HL-60 (cell line): ENCODE measurements around the gene CGRRF1.

ENCODE experiments used
- DNase-seq, 2 experiments: peaks; one replicate each; pipeline ENCODE4 v3.0.0-alpha.2; 2010 to 2020; ENCODE audit warnings: low read depth in 1 of 2, low spot score in 1 of 2
- H3K27ac ChIP-seq: fragments of 250-450 bp; sonication (Bioruptor Pico); replicated peaks from 2 replicates; pipeline ENCODE4 v1.5.1; 2020; ENCODE audit warnings: mild to moderate bottlenecking, moderate library complexity
- H3K27me3 ChIP-seq: fragments of 250-450 bp; sonication (Bioruptor Pico); 2 replicates; pipeline ENCODE4 v1.5.1; 2021; ENCODE audit warnings: mild to moderate bottlenecking, moderate library complexity; ENCODE audit not compliant: insufficient read depth, poor library complexity, severe bottlenecking
- H3K4me3 ChIP-seq: replicated peaks from 2 replicates; pipeline ENCODE4 v1.5.1; 2011; ENCODE audit warnings: mild to moderate bottlenecking, control low read depth, low read length; ENCODE audit not compliant: insufficient read depth
- GABPA ChIP-seq: IDR thresholded peaks from 2 replicates; pipeline ENCODE4 v1.6.1; 2012; ENCODE audit warnings: low read depth
- POLR2AphosphoS5 ChIP-seq: IDR thresholded peaks from 2 replicates; pipeline ENCODE4 v1.6.1; 2012; ENCODE audit warnings: low read depth
- REST ChIP-seq: IDR thresholded peaks from 2 replicates; pipeline ENCODE4 v1.6.1; 2012; ENCODE audit warnings: low read depth; ENCODE audit not compliant: insufficient replicate concordance
- SPI1 ChIP-seq: IDR thresholded peaks from 2 replicates; pipeline ENCODE4 v1.6.1; 2012; ENCODE audit warnings: low read depth, mild to moderate bottlenecking, borderline replicate concordance
- TF ChIP-seq, protein P1 (sequence below): IDR thresholded peaks from one replicate; pipeline ENCODE4 v1.5.1; 2011; ENCODE audit warnings: low read length, control low read depth, inconsistent platforms; ENCODE audit not compliant: insufficient read depth

The CGRRF1 gene

DNA sequence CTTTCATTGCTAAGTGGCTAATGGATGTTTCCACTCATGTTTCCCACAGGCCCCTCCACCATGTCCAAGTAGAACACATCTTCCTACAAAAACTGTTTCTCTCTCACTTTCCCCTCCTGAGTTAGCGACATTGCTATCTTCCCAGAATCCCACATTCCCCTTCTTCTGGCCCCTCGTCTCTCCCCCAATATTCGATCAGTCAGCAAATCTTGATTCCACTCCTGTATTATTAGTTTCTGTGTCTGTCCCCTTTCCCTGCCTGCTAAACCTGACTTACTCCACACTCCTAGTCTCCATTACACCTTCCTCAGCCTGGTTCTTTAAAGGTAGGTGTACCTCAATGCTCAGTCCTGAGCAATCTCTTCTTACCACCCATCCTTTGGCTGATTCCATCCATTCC lies 37.9 kb downstream of the CGRRF1 start:
- TF ChIP-seq POLR2AphosphoS5 (no peak), SPI1 (no peak), REST (no peak), GABPA (no peak)
- TF ChIP-seq, protein P1, sequence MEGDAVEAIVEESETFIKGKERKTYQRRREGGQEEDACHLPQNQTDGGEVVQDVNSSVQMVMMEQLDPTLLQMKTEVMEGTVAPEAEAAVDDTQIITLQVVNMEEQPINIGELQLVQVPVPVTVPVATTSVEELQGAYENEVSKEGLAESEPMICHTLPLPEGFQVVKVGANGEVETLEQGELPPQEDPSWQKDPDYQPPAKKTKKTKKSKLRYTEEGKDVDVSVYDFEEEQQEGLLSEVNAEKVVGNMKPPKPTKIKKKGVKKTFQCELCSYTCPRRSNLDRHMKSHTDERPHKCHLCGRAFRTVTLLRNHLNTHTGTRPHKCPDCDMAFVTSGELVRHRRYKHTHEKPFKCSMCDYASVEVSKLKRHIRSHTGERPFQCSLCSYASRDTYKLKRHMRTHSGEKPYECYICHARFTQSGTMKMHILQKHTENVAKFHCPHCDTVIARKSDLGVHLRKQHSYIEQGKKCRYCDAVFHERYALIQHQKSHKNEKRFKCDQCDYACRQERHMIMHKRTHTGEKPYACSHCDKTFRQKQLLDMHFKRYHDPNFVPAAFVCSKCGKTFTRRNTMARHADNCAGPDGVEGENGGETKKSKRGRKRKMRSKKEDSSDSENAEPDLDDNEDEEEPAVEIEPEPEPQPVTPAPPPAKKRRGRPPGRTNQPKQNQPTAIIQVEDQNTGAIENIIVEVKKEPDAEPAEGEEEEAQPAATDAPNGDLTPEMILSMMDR = no peak

GRCh38 chr14:54548491-54548890 lies 38.8 kb downstream of the CGRRF1 start:
- no peak for DNase-seq
- no peak for TF ChIP-seq POLR2AphosphoS5
- no peak for TF ChIP-seq SPI1
- no peak for TF ChIP-seq REST
- TF ChIP-seq GABPA = no peak
- TF ChIP-seq, protein P1 = no peak
- H3K27me3 ChIP-seq = no peaks in the 10 kb centered on the region
- no peak overlapping the region for H3K27ac ChIP-seq
- H3K4me3 ChIP-seq = no peak overlapping the region

More for the DNA sequence above, 37.9 kb downstream of the CGRRF1 start:
- Histone ChIP-seq H3K27ac (no peak overlapping the region), H3K27me3 (no peaks in the 10 kb centered on the region), H3K4me3 (no peak overlapping the region)
- no peak for DNase-seq

- no peak for DNase-seq
- TF ChIP-seq POLR2AphosphoS5 = no peak
- peak; percentile 91 for TF ChIP-seq REST
- no peak overlapping the region for H3K27ac ChIP-seq
- no peak overlapping the region for H3K4me3 ChIP-seq
- no peaks in the 10 kb centered on the region for H3K27me3 ChIP-seq
Measured at GRCh38 chr14:54549862-54550261, 40.2 kb downstream of the CGRRF1 start.

GRCh38 chr14:54550514-54550913 lies 40.8 kb downstream of the CGRRF1 start:
- Histone ChIP-seq H3K27ac (no peak overlapping the region), H3K4me3 (no peak overlapping the region), H3K27me3 (no peaks in the 10 kb centered on the region)
- no peak for DNase-seq
- TF ChIP-seq REST (no peak), GABPA (no peak), POLR2AphosphoS5 (no peak), SPI1 (no peak)
- TF ChIP-seq, protein P1 = no peak
